SK-N-SH (cell line): Measurements from ENCODE around the gene PANK4. TPM values are rescaled to one million over a fixed set of nuclear protein-coding genes. Genes with fewer than 3 reads are reported as not detected.

Source experiments
- CTCF ChIA-PET: fragments of 300-600, 350-600 bp; formaldehyde crosslinking; extraction: SDS; loops from one replicate; lab custom pipeline; 2021; lab: Yijun Ruan, JAX
- POLR2A ChIA-PET: fragments of 350-600 bp; sonication (Branson Sonifier 250); formaldehyde crosslinking; extraction: SDS; loops from one replicate; lab custom pipeline; 2020; ENCODE audit warnings: antibody characterized with exemption, inconsistent platforms; lab: Yijun Ruan, JAX
- DNase-seq: peaks from one replicate; pipeline ENCODE4 v3.0.0; 2012
- H2AFZ ChIP-seq: fragments of 200-600 bp; sonication (generic); 2 replicates; pipeline ENCODE4 v1.8.1; 2016; ENCODE audit warnings: antibody characterized with exemption, mild to moderate bottlenecking, low read depth
- H3F3A ChIP-seq: fragments of 200-600 bp; sonication (generic); replicated peaks from 2 replicates; pipeline ENCODE3; 2016; ENCODE audit warnings: antibody characterized with exemption, mild to moderate bottlenecking; ENCODE audit not compliant: insufficient read depth
- H3K27ac ChIP-seq, 2 experiments: fragments of 200-500 bp in 1 of 2; fragments of 200-600 bp in 1 of 2; sonication (Bioruptor generic) in 1 of 2; sonication (generic), shearing (Covaris generic) in 1 of 2; 2 replicates each; pipeline versions ENCODE4 v1.5.1 to v1.6.1; 2014 to 2016; ENCODE audit warnings: low read depth in 2 of 2, inconsistent platforms in 1 of 2, low read length in 1 of 2, mild to moderate bottlenecking in 1 of 2, mixed read lengths in 1 of 2
- H3K27me3 ChIP-seq: fragments of 200-600 bp; sonication (generic), shearing (Covaris generic); 2 replicates; pipeline ENCODE4 v1.6.1; 2016; ENCODE audit warnings: mixed run types; ENCODE audit not compliant: insufficient read depth
- H3K36me3 ChIP-seq, 2 experiments: fragments of 200-500 bp in 1 of 2; fragments of 200-600 bp in 1 of 2; sonication (Bioruptor generic) in 1 of 2; sonication (generic) in 1 of 2; replicated peaks in 1 of 2; 2 replicates each; pipeline versions ENCODE3 to v1.5.1; 2014 to 2016; ENCODE audit warnings: low read length in 1 of 2, mild to moderate bottlenecking in 1 of 2; ENCODE audit not compliant: insufficient read depth in 2 of 2, control insufficient read depth in 1 of 2
- H3K4me1 ChIP-seq, 2 experiments: fragments of 200-500 bp in 1 of 2; fragments of 200-600 bp in 1 of 2; sonication (Bioruptor generic) in 1 of 2; sonication (generic), shearing (Covaris generic) in 1 of 2; 2 replicates each; pipeline versions ENCODE4 v1.5.1 to v1.6.1; 2014 to 2016; ENCODE audit warnings: low read depth in 1 of 2, low read length in 1 of 2, mixed run types in 1 of 2; ENCODE audit not compliant: insufficient read depth in 2 of 2, control insufficient read depth in 1 of 2
- H3K4me2 ChIP-seq: fragments of 200-600 bp; sonication (generic), shearing (Covaris generic); 2 replicates; pipeline ENCODE4 v1.6.1; 2017; ENCODE audit warnings: mixed run types
- H3K4me3 ChIP-seq, 2 experiments: fragments of 200-500 bp in 1 of 2; fragments of 200-600 bp in 1 of 2; sonication (Bioruptor generic) in 1 of 2; sonication (generic), shearing (Covaris generic) in 1 of 2; 2 replicates each; pipeline versions ENCODE4 v1.5.1 to v1.8.1; 2014 to 2016; ENCODE audit warnings: low read depth in 2 of 2, inconsistent platforms in 1 of 2, low read length in 1 of 2, mild to moderate bottlenecking in 1 of 2, mixed read lengths in 1 of 2, moderate library complexity in 1 of 2
- H3K79me2 ChIP-seq: fragments of 200-600 bp; sonication (generic); 2 replicates; pipeline ENCODE4 v1.8.1; 2017; ENCODE audit warnings: mild to moderate bottlenecking; ENCODE audit not compliant: insufficient read depth
- H3K9ac ChIP-seq: fragments of 200-600 bp; sonication (generic); 2 replicates; pipeline ENCODE4 v1.6.1; 2017; ENCODE audit warnings: mixed run types
- H3K9me2 ChIP-seq: fragments of 200-600 bp; sonication (generic); 2 replicates; pipeline ENCODE4 v1.6.1; 2017; ENCODE audit warnings: mixed run types
- H3K9me3 ChIP-seq: fragments of 200-600 bp; sonication (generic); 2 replicates; pipeline ENCODE4 v1.6.1; 2017; ENCODE audit warnings: mixed run types, mild to moderate bottlenecking, moderate library complexity
- H4K20me1 ChIP-seq: fragments of 200-600 bp; sonication (generic); 2 replicates; pipeline ENCODE4 v1.6.1; 2017; ENCODE audit warnings: mild to moderate bottlenecking, mixed run types; ENCODE audit not compliant: insufficient read depth
- EP300 ChIP-seq, 2 experiments: IDR thresholded peaks; 2 replicates each; pipeline versions ENCODE4 v1.4.0 to v1.6.1; 2012; ENCODE audit warnings: borderline replicate concordance in 1 of 2, low read depth in 1 of 2, low read length in 1 of 2
- EZH2phosphoT487 ChIP-seq: fragments of 200-600 bp; sonication (generic); IDR thresholded peaks from 2 replicates; pipeline ENCODE4 v1.6.1; 2017; ENCODE audit warnings: low read depth, mixed run types, mild to moderate bottlenecking, antibody characterized with exemption, moderate library complexity, borderline replicate concordance
- FOSL2 ChIP-seq: IDR thresholded peaks from 2 replicates; pipeline ENCODE4 v1.4.0; 2012; ENCODE audit warnings: low read depth, mild to moderate bottlenecking, moderate library complexity, borderline replicate concordance
- FOXJ3 ChIP-seq: sonication (generic); formaldehyde crosslinking; IDR thresholded peaks from 2 replicates; pipeline ENCODE4 v1.5.1; 2020; ENCODE audit warnings: mild to moderate bottlenecking, missing genetic modification reagents
- IRF3 ChIP-seq: fragments of 150-350 bp; IDR thresholded peaks from 2 replicates; pipeline ENCODE4 v1.6.1; 2016; ENCODE audit warnings: mild to moderate bottlenecking, low read depth, low read length
- JUND ChIP-seq: IDR thresholded peaks from 2 replicates; pipeline ENCODE4 v1.4.0; 2012
- MXI1 ChIP-seq: IDR thresholded peaks from 2 replicates; pipeline ENCODE4 v1.6.1; 2012; ENCODE audit warnings: mild to moderate bottlenecking, low read depth, low read length, improper control_type of control experiment
- NFIC ChIP-seq: IDR thresholded peaks from 2 replicates; pipeline ENCODE4 v1.4.0; 2012; ENCODE audit warnings: borderline replicate concordance
- NRF1 ChIP-seq: IDR thresholded peaks from 2 replicates; pipeline ENCODE4 v1.6.1; 2012; ENCODE audit warnings: low read depth, mild to moderate bottlenecking, low read length
- POLR2AphosphoS5 ChIP-seq: IDR thresholded peaks from 2 replicates; pipeline ENCODE4 v1.6.1; 2012; ENCODE audit warnings: low read depth, low read length
- SIN3A ChIP-seq: IDR thresholded peaks from 2 replicates; pipeline ENCODE4 v1.6.1; 2012; ENCODE audit warnings: low read depth, mild to moderate bottlenecking, low read length, moderate library complexity, borderline replicate concordance
- TAF1 ChIP-seq: IDR thresholded peaks from 2 replicates; pipeline ENCODE4 v1.6.1; 2012; ENCODE audit warnings: low read depth, mild to moderate bottlenecking, low read length, moderate library complexity, borderline replicate concordance
- TCF12 ChIP-seq: IDR thresholded peaks from 2 replicates; pipeline ENCODE4 v1.4.0; 2012
- TEAD4 ChIP-seq: IDR thresholded peaks from 2 replicates; pipeline ENCODE4 v1.4.0; 2012; ENCODE audit warnings: mild to moderate bottlenecking, borderline replicate concordance; ENCODE audit not compliant: insufficient read depth
- ZBTB33 ChIP-seq: IDR thresholded peaks from 2 replicates; pipeline ENCODE4 v1.4.0; 2012; ENCODE audit warnings: low read depth, borderline replicate concordance
- WGBS: methylation state at CpG from one replicate; pipeline ENCODE4 v1.1.6; 2017; ENCODE audit warnings: low lambda C conversion rate; 5-methylcytosine and 5-hydroxymethylcytosine counted together
- polyA plus RNA-seq, 3 experiments: library from polyadenylated mRNA; depleted of rRNA; stranded (reverse); fragments of >200 nt; gene quantifications; 2 replicates each; pipeline ENCODE4 v1.2.3, GENCODE V29; 2012
- TF ChIP-seq, protein P1 (sequence below): IDR thresholded peaks from 2 replicates; pipeline ENCODE4 v1.4.0; 2012; ENCODE audit warnings: low read depth, borderline replicate concordance
- TF ChIP-seq, protein P2 (sequence below): IDR thresholded peaks from 2 replicates; pipeline ENCODE4; 2012
- TF ChIP-seq, protein P3 (sequence below): IDR thresholded peaks from 2 replicates; pipeline ENCODE4 v1.6.1; 2012; ENCODE audit warnings: mild to moderate bottlenecking, low read depth, low read length, moderate library complexity

PANK4 gene
- polyA plus RNA-seq, 1 of the 3 experiments (the other 2 are of a cell fraction) = 16.6 TPM

DNA sequence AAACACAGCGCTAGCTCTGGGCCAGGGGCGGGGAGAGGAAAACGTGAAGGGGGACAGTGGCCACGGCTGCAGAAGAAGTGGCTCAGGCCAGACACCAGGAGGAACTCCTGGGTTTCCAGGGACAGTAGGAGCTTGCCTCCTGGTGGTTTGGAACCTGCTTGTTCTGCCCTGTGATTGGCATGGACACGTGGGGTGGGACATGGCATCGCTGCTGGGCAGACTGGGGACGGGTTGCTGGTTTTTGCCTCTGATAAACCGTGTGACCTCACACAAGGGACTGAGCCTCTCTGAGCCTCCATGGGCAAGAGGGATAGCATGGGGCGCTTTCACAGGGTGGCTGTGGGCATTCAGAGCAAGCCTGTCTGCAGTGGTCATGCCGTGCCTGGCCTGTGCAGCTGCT is 57.9 kb downstream of the PANK4 start:
- H3K27me3 ChIP-seq = no peaks in the 10 kb centered on the region
- H2AFZ ChIP-seq = no peak overlapping the region
- H3K4me1 ChIP-seq = peaks cover 0 to 81% of the 10 kb centered on the region in 2 experiments; a peak in 1 of 4 replicates
- no peak overlapping the region for H3K4me2 ChIP-seq
- no peak overlapping the region for H3K9ac ChIP-seq
- H3K9me2 ChIP-seq = no peaks in the 10 kb centered on the region
- ChIA-PET CTCF (interaction anchor here (1.0 to 3.9 kb wide), 5 partner anchors 8 to 78 kb away, joined by 4 to 20 read pairs (median 6); no protein-coding TSS in a partner anchor), POLR2A (interaction anchor here (0.8 to 1.4 kb wide), 2 partner anchors 12 to 75 kb away, joined by 3 to 5 read pairs; no protein-coding TSS in a partner anchor)
- H3F3A ChIP-seq = no peaks in the 10 kb centered on the region
- no peaks in the 10 kb centered on the region for H3K79me2 ChIP-seq
- H3K36me3 ChIP-seq = no peaks in the 10 kb centered on the region
- WGBS = 57% methylated on average over 7 of the region's 10 CpGs
- no peak overlapping the region; a peak in 1 of 4 replicates for H3K27ac ChIP-seq
- no peaks in the 10 kb centered on the region for H3K9me3 ChIP-seq
- no peak for DNase-seq
- peak overlapping the region in 1 of 2 experiments; percentile 43; a peak in 1 of 4 replicates for H3K4me3 ChIP-seq
- TF ChIP-seq, protein P1, sequence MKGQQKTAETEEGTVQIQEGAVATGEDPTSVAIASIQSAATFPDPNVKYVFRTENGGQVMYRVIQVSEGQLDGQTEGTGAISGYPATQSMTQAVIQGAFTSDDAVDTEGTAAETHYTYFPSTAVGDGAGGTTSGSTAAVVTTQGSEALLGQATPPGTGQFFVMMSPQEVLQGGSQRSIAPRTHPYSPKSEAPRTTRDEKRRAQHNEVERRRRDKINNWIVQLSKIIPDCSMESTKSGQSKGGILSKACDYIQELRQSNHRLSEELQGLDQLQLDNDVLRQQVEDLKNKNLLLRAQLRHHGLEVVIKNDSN = no peak
- no peak for TF ChIP-seq ZBTB33
- TF ChIP-seq TCF12 = no peak
- no peak for TF ChIP-seq EZH2phosphoT487
- no peak for TF ChIP-seq SIN3A
- TF ChIP-seq IRF3 = no peak
- TF ChIP-seq, protein P2, sequence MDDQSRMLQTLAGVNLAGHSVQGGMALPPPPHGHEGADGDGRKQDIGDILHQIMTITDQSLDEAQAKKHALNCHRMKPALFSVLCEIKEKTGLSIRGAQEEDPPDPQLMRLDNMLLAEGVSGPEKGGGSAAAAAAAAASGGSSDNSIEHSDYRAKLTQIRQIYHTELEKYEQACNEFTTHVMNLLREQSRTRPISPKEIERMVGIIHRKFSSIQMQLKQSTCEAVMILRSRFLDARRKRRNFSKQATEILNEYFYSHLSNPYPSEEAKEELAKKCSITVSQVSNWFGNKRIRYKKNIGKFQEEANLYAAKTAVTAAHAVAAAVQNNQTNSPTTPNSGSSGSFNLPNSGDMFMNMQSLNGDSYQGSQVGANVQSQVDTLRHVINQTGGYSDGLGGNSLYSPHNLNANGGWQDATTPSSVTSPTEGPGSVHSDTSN = no peak
- no peak for TF ChIP-seq MXI1
- TF ChIP-seq FOSL2 = no peak
- no peak for TF ChIP-seq JUND
- no peak for TF ChIP-seq TAF1
- no peak for TF ChIP-seq NRF1
- no peak for TF ChIP-seq NFIC
- TF ChIP-seq TEAD4 = no peak
- TF ChIP-seq, protein P3, sequence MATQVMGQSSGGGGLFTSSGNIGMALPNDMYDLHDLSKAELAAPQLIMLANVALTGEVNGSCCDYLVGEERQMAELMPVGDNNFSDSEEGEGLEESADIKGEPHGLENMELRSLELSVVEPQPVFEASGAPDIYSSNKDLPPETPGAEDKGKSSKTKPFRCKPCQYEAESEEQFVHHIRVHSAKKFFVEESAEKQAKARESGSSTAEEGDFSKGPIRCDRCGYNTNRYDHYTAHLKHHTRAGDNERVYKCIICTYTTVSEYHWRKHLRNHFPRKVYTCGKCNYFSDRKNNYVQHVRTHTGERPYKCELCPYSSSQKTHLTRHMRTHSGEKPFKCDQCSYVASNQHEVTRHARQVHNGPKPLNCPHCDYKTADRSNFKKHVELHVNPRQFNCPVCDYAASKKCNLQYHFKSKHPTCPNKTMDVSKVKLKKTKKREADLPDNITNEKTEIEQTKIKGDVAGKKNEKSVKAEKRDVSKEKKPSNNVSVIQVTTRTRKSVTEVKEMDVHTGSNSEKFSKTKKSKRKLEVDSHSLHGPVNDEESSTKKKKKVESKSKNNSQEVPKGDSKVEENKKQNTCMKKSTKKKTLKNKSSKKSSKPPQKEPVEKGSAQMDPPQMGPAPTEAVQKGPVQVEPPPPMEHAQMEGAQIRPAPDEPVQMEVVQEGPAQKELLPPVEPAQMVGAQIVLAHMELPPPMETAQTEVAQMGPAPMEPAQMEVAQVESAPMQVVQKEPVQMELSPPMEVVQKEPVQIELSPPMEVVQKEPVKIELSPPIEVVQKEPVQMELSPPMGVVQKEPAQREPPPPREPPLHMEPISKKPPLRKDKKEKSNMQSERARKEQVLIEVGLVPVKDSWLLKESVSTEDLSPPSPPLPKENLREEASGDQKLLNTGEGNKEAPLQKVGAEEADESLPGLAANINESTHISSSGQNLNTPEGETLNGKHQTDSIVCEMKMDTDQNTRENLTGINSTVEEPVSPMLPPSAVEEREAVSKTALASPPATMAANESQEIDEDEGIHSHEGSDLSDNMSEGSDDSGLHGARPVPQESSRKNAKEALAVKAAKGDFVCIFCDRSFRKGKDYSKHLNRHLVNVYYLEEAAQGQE = no peak
- no peak for TF ChIP-seq EP300 (IDR thresholded peaks at IDR 0.05; ENCODE audit: borderline replicate concordance in 1 of 2, low read depth in 1 of 2, low read length in 1 of 2)
- TF ChIP-seq FOXJ3 (CRISPR knock-in tag) = no peak
- no peak for TF ChIP-seq POLR2AphosphoS5
- H4K20me1 ChIP-seq = no peaks in the 10 kb centered on the region
